ENCODE results near the gene AHR.

The AHR gene

GRCh38 chr7:17305387-17306171 lies 7.1 kb downstream of the AHR start:
- no peak for DNase-seq

- no peak for DNase-seq
Measured at GRCh38 chr7:17307000-17307399, 8.5 kb downstream of the AHR start.

DNA sequence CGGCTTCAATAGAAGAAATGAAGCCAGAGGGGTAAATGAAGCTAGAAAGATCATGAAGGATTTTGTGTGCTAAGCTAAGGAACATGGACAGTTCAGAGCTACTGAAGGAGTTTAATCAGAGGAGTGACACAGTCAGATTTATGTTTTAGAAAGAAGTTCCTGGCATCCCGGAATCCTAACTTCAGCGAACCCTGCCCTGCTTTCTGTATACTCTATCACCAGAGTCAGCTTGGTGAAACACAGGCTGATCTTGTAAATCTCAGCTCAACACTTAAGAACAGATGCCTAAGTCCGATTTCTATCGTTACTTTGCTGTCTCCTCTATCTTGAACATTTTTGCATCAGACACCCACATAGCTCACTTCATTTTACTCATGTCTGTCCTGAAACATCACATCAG lies 9.1 kb downstream of the AHR start:
- no peak for DNase-seq

GRCh38 chr7:17307969-17308648 lies 9.7 kb downstream of the AHR start:
- DNase-seq, result no peak

DNA sequence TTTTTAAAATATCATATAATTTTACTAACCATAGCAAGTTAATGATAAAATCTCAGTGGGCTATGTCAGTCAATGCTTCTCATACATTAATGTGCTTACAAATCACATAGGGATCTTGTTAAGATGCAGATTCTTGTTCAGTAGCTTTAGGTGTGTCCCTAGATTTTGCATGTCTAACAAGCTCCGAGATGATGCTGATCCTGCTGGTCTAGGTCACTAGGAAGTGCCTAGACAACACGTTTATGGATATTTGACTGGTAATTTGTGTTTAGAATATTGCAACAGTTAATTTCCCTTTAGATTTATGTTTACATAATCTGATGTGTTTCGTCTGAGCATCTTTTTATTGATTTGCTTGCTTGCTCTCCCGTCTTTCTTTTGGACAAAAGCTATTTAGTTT lies 12.7 kb downstream of the AHR start:
- no peak for DNase-seq

DNA sequence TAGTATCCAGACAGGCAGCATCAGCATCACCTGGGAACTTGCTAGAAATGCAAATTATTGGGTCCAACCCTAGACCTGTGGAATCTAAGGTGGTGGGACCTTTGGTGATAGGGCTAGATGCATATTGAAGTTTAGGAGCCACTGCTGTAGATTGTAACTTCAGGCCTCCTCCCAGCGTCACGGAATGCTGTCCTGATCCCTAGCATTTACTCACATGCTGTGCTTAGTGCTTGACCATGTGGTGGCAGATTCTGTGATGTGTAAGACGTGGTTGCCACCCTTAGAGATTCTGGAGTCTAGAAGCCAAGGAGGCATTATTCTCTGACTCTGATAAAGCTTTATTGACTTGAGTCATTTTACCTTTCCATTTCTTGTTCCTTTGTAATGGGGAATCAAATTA lies 13.5 kb downstream of the AHR start:
- no peak for DNase-seq

DNA sequence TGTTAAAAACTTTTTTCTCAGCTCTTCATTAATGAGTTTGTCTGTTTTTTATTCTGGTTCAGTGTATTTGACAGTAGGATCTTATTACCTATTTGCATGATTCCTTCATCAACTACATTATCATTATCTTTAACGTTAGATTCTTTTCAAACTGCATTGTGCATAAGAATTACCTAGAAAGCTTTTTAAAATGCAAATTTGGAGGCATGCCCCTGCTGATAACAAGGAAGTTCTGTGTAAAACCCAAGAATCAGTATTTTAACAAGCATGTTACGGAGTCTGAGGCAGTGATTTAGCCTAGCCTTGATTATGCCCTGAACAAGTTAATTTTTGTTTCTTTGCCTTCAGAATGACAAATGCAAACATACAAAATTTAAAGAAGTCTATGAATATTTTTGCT lies 14.2 kb downstream of the AHR start:
- DNase-seq, result no peak

DNA sequence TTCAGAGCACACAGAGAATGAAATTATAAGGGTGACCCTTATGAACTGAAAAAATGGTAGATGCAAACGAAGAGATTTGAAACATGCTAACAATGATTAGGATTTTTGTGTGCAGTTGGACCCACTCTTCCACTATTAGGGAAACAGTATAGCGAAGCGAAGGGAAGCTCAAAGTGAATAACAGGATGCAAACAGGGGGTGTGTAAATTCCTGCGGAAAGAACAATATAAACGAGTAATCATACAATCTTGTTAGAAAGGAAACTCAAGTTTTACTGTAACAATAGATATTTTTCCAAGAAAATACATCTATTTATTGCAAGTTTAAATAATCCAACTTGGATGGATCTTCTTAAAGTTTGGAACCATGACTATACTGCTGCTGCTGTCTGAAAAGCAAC lies 14.7 kb downstream of the AHR start:
- no peak for DNase-seq

DNA sequence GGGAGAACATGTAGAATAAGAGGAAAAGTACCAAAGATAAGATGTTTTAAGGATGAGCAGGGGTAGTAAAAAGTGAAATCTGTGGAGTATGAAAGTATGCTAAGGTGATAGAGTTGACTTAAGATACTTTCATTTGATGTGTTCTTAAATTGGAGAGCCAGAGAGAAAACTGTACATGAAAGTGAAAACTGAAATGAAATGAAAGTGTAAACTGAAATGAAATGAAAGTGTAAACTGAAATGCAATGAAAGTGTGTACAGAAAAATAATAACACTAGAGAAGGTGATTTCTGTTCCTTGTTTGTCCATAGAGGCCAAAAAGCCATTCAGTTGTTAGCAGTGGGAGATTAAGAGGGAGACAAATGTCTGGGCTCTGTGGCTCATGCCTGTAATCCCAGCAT lies 17.5 kb downstream of the AHR start:
- DNase-seq, result no peak

GRCh38 chr7:17318146-17318545 lies 19.7 kb downstream of the AHR start:
- no peak for DNase-seq

DNA sequence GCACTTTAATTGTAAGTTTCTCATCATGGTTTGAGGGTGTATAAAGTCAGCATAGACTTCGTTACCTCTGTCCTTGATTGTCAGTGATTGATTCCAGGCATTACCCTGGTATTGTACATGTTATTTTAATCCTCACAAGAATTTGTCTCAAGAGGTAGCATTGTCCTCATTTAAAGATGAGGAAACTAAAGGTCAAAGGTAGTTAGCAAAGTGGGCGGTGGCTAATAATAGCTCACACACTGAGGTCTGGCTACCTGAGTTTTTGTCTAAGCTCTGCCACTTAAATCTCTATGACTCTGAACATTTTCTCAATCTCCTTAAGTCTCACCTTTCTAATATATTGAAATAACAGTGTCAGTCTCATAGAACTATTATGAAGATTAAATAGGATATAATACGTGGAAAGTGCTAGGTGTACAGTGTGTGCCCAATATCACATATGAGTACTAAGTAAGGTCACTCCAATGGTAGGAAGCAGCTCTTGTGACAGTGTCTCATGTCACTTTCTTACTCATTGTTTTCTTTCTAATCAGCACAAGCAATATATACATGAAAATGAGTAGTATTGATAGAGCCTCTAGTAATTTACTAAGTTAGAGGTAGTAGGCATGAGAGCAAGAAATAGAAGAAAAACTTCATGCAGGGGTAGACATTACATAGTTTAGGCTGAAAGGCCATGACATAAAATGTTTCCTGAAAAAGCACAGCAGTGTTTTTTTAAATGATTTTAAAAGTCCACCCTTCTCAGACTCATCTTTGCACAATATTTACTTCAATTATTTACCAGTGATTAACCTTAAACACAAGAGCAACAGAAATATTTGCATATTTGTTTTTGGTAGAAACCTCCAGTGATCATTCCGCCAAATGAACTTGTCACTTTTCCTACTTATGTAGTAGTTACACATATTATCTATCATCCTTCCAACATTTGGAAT lies 21.0 kb downstream of the AHR start:
- DNase-seq, result no peak

DNA sequence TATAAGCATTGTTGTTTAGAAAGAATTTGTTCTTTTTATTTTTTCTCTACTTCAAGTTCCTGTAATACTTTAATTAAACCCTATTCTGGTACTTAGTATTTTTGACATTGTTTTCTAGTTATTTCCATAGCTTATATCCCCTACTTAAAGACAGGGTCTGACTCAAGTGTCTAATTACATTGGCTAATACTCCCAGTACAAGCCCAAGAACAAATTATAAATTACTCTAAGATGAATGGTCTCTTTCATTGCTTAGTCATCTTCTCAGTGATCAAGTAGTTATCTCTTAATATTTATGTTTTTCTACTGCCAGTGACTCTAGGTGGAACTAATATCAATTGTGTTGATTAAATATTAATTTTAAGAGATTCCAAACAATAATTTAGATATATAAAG lies 21.6 kb downstream of the AHR start:
- DNase-seq, result no peak

- DNase-seq, result no peak
Measured at GRCh38 chr7:17320657-17321056, 22.2 kb downstream of the AHR start.

- DNase-seq, result no peak
Measured at GRCh38 chr7:17325364-17325763, 26.9 kb downstream of the AHR start.

DNA sequence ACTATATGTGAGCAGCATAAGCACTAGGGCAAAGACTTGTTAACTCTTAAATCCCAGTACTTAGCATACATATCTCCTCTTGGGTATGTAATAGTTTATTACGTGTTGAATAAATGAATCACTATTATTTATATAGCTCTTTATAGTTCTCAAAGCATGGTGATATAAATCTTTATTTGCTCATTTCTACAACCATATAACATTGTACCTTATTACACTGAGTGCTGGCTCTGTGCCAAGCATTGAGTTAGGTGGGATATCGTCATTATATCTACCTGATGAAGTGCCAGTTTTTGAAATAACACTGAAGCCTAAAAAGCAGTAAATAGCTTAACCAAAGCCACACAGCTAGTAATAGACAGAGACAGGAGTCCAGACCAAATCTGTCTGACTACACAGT lies 27.9 kb downstream of the AHR start:
- no peak for DNase-seq

DNA sequence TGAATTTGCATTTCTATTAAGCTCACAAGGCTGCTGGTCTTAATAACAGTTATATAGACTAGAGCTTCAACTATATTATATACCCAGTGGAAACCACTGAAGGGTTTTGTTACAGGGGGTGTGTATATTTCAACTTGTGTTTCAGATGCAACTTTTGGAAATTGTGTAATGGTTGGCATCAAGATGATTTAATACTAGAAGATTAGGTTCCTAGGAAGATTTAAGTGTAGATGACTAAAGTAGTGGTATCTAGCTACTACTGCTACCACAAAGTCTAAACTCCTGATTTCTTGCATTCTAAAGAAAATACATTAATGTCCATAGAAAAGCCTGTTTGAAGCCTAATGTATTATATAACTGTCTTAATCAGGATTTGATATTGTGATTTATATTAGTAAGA lies 30.2 kb downstream of the AHR start:
- no peak for DNase-seq

DNA sequence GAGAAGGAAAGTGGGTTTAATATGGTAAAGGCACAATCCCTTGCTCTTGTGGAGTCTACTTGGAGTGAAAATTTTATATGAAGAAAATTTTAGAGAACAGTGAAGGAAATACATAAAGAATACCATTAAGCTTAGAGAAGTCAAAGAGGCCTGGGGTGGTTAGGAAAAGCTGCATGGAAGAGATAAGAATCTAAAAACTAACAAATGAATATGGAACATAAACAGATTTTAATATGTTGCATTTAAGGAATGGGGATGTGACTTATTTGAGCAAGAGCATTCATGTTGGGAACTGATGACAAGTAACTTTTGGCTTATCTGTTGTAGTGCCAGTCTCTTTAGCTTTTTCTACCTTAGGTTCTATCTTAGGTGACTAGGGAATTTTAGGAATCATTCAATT lies 31.0 kb downstream of the AHR start:
- no peak for DNase-seq

GRCh38 chr7:17331891-17332501 lies 33.5 kb downstream of the AHR start:
- DNase-seq, result no peak

DNA sequence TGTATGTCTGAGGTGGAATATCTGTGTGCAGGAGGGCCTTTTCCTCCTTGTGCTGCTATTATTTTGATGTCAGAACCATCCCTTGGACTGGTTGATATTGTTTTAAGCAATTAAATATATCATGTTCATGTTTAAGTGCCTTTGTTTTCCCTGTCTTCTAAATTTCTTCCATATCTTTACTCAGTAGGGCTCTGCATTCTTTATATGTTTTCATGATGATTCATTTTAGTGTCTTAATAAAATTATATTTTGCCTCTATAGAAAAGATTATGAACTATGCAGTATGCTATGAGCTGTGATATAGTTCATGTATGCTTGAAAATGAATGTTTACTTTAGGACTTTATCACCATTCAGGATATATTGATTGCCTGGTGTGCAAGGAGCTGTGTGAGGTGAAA lies 34.8 kb downstream of the AHR start:
- DNase-seq, result no peak

- DNase-seq, result no peak
Measured at GRCh38 chr7:17336168-17336567, 37.7 kb downstream of the AHR start.

DNA sequence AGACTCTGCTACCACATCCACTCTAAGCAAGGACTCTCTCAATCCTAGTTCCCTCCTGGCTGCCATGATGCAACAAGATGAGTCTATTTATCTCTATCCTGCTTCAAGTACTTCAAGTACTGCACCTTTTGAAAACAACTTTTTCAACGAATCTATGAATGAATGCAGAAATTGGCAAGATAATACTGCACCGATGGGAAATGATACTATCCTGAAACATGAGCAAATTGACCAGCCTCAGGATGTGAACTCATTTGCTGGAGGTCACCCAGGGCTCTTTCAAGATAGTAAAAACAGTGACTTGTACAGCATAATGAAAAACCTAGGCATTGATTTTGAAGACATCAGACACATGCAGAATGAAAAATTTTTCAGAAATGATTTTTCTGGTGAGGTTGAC lies 40.7 kb downstream of the AHR start:
- no peak for DNase-seq

DNA sequence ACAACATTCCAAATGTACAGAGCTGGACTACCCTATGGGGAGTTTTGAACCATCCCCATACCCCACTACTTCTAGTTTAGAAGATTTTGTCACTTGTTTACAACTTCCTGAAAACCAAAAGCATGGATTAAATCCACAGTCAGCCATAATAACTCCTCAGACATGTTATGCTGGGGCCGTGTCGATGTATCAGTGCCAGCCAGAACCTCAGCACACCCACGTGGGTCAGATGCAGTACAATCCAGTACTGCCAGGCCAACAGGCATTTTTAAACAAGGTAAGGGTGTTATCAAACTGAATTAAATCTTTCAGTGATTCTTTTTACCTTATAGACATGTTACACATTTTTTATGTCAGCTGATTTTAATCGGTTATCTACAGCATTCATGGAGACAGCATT lies 41.5 kb downstream of the AHR start:
- no peak for DNase-seq

GRCh38 chr7:17340655-17341054 lies 42.2 kb downstream of the AHR start:
- no peak for DNase-seq
